ENCODE results near the gene CTAGE4. TPM values are rescaled to one million over a fixed set of nuclear protein-coding genes. Genes with fewer than 3 reads are reported as not detected.
"Not testable (repeated sequence)": the region's sequence is repeated elsewhere in the genome, so short reads cannot be mapped to it uniquely, and the experiment has no call there.

The CTAGE4 gene
- total and polyA plus RNA-seq, 11 donors = 0.03 to 2.6 (median 0.25) TPM; not detected in 4

GRCh38 chr7:144233039-144233438 lies 49.8 kb downstream of the CTAGE4 start:
- H3K36me3 ChIP-seq; H3K4me1 ChIP-seq; H3K9me3 ChIP-seq; intact Hi-C loops (cut with DNase I); DNase-seq; H3K4me3 ChIP-seq; H3K27ac ChIP-seq; ATAC-seq; H3K27me3 ChIP-seq: not testable (repeated sequence)
- 80 to 89% (median 88%) methylated on average over 1 of the region's 1 CpG for WGBS, 4 donors

Other genes starting within 250 kb of the CTAGE4 start
- not detected for gene OR2F2, start 248.2 kb upstream of the CTAGE4 start, total RNA-seq
- gene OR2F2, start 248.2 kb upstream of the CTAGE4 start, polyA plus RNA-seq = not detected
- not detected for gene OR2F1, start 228.6 kb upstream of the CTAGE4 start, total RNA-seq
- not detected for gene OR2F1, start 228.6 kb upstream of the CTAGE4 start, polyA plus RNA-seq
- not detected for gene OR6B1, start 183.1 kb upstream of the CTAGE4 start, total RNA-seq
- not detected for gene OR6B1, start 183.1 kb upstream of the CTAGE4 start, polyA plus RNA-seq
- not detected for gene OR2A5, start 134.5 kb upstream of the CTAGE4 start, total RNA-seq
- not detected for gene OR2A5, start 134.5 kb upstream of the CTAGE4 start, polyA plus RNA-seq
- not detected for gene OR2A25, start 113.7 kb upstream of the CTAGE4 start, total RNA-seq
- gene OR2A25, start 113.7 kb upstream of the CTAGE4 start, polyA plus RNA-seq = not detected
- gene OR2A12, start 97.2 kb upstream of the CTAGE4 start, total RNA-seq = not detected
- gene OR2A12, start 97.2 kb upstream of the CTAGE4 start, polyA plus RNA-seq = not detected
- gene OR2A2, start 73.9 kb upstream of the CTAGE4 start, total RNA-seq = not detected
- not detected for gene OR2A2, start 73.9 kb upstream of the CTAGE4 start, polyA plus RNA-seq
- not detected for gene OR2A14, start 60.3 kb upstream of the CTAGE4 start, total RNA-seq
- not detected for gene OR2A14, start 60.3 kb upstream of the CTAGE4 start, polyA plus RNA-seq
- gene ARHGEF35, start 12.4 kb downstream of the CTAGE4 start, total RNA-seq = 1 to 10 TPM in 3 of 9 donors, under 1 TPM in 4, not detected in 2; 0.27 to 4.2 (median 0.60) TPM
- gene ARHGEF35, start 12.4 kb downstream of the CTAGE4 start, polyA plus RNA-seq = under 1 TPM; 0.47 to 0.95 TPM
- not detected for gene OR2A42, start 56.1 kb downstream of the CTAGE4 start, total RNA-seq
- gene OR2A42, start 56.1 kb downstream of the CTAGE4 start, polyA plus RNA-seq = not detected
- 1 to 10 TPM in 1 of 9 donors, under 1 TPM in 7, not detected in 1; 0.23 to 4.4 (median 0.48) TPM for gene OR2A7, start 81.3 kb downstream of the CTAGE4 start, total RNA-seq
- under 1 TPM; 0.19 TPM for gene OR2A7, start 81.3 kb downstream of the CTAGE4 start, polyA plus RNA-seq
- under 1 TPM in 2 of 9 donors, not detected in 7; 0.13 to 0.51 TPM for gene CTAGE8, start 85.8 kb downstream of the CTAGE4 start, total RNA-seq
- gene CTAGE8, start 85.8 kb downstream of the CTAGE4 start, polyA plus RNA-seq = under 1 TPM in 1 of 2 donors, not detected in 1; 0.07 TPM
- under 1 TPM in 2 of 9 donors, not detected in 7; 0.12 to 0.25 TPM for gene OR2A1, start 129.0 kb downstream of the CTAGE4 start, total RNA-seq
- gene OR2A1, start 129.0 kb downstream of the CTAGE4 start, polyA plus RNA-seq = under 1 TPM; 0.04 to 0.11 TPM
- gene ARHGEF5, start 171.9 kb downstream of the CTAGE4 start, total RNA-seq = 10 to 100 TPM in 1 of 9 donors, 1 to 10 TPM in 5, under 1 TPM in 3; 0.75 to 11.7 (median 1.4) TPM
- gene ARHGEF5, start 171.9 kb downstream of the CTAGE4 start, polyA plus RNA-seq = under 1 TPM; 0.53 to 0.58 TPM
- not detected for gene NOBOX, start 220.2 kb downstream of the CTAGE4 start, total RNA-seq
- gene NOBOX, start 220.2 kb downstream of the CTAGE4 start, polyA plus RNA-seq = not detected